Activated CD8-positive, alpha-beta memory T cell treated with anti-CD3 and anti-CD28 coated beads, Interleukin-2, amount 50 U/mL, for 48 hours (primary cell): ENCODE measurements around the gene PCBP4.

Experiments
- DNase-seq: peaks from one replicate; pipeline ENCODE4 v3.0.0-alpha.2; 2020

The PCBP4 gene

DNA sequence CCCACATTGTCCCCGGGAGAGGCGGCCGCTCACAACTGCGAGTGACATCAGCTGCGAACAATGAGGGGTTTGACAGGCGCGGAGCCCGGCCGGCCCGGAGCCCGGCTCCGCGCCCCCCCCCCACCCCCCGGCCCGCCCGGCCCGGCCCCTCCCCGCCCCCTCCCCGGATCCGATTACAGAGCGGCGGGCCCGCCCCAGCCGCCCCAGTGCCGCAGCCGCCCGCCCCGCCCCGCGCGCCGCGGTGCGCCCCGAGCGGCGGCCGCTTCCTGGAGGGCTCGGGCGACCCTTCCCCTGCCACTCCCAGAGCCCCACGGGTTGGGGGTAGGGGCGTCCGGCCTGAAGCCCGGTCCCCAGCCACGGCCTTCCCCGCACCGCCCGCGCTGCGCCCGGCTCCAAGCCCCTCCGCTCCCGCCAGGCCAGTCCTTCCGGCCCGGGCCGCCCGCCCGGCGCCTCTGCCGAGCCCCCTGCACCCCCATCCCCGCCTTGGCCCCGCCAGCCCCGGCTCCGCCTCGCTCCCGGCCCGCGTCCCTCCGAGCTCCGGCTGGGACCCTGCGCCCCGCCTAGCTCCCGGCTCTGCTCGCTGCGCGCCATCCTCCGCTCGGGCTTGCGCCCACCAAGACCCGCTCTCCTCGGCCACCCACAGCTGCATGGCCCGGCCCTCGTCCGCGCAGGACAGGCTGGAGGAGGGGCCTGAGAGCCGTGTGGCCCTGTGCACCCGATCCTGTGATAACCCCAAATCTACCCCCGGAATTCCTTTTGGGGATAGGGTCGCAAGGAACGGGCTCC is at the start of gene PCBP4:
Gene PCBP4, minus strand, starts transcription at position 71 of the 786 bp plus-strand sequence. CDS start 6,214 bp downstream, outside the sequence.
- DNase-seq: no peak

DNA sequence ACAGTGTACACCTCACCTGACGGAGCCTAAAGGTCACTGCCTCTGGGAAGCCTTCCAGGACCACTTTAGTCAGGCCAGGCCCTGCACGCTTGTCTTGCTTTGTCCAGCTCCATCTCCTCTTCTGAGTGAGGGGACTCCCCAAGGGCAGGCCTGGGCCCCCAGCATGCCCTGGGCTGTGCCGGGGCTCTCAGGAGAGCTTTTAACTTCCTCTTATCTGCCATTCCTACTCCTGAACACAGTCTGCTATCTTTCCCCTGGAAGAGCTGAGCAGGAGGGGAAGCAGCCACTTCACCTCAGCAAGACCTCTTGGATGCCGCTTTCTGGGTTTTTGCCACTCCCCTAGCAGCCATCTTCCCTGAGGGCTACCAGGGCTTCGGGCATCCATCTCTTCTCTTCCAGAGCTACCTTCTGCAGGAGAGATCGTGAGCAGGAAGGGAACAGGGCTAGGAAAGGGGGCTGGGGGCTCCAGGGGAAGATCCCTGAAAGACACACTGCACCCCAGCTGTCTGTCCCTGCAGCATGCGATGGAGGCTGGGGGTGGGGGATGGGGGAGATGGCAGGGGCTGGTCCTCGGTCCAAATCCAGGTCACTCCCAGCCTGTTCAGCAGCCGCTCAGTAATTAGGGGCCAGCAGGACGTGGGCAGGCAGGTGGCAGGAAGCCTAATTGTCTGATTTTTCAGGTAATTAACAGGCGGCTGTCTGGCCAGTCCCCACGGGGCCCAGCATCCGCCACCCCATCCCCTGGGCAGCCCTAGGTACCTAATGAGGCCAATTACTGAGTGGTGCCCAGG is 48.4 kb upstream of the PCBP4 start:
- DNase-seq: no peak

DNA sequence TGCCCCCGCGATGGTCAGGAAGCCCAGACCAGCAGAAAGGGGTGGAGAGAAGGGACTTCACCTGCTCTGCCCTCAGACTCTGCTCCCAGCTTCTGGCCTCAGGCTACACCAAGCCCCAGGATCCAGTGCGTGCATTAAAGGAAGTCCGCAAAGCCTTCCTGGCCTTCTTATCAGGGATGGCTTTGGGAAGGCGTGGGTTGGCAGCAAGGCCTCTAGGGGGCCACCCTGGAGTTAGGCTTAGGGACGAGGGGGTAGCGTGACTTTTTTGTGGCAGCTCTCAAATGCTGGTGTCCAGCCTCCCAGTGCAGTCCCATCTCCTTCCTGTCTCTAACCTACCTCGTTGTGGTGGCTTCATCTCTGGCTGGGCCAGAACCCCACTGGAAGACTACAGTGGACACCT is 47.4 kb upstream of the PCBP4 start:
- no peak for DNase-seq

DNA sequence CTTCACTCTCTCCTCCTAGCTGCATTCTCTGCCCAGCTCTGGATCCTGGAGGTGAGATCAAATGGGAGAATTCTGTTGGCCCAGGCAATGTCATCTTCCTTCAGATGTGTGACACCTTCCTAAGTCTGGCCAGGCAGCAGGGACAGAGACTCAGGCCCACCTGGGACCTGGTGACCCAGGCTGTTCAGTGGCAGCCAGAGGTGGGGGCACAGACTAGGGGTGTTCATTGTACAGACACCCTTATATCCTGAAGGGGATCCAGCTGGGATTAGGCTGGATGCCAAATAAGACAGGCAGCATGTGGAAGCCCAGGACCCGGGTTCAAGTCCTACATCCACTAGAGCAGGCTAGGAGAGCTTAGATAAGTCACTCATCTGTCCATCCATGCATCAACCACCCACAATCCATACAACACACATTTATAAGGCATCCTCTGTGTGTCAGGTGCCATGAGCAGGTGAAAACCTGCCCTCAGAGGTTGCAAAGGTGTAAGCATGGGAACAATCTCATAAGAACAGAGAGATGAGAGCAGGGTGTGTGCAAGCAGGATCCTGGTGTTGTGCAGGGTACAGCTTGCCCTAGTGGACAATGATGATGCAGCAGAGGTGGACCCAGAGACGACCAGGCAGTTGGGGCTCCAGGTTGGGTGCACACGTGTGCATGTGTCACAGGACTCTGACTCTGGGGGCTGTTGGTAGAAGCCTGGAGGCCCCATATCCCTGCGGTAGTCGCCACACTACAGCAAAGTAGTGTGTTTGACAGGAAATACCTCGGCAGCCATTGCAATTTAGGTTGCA is 46.7 kb upstream of the PCBP4 start:
- DNase-seq: no peak

GRCh38 chr3:52012699-52013098 is 45.4 kb upstream of the PCBP4 start:
- DNase-seq: no peak

DNA sequence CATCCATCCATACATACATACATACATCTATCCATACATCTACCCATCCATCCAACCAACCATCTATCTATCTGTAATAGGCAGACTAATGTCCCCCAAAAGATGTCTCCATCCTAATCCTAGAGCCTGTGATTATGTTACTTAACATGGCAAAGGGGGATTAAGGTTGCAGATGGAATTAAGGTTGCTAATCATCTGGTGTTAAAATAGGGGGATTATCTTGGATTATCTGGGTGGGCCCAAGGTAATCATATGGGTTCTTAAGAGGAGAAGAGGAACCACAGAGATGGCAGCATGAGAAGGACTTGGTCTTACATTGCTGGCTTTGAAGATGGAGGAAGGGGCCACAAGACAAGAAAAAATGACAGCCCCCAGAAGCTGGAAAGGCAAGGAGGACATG is 43.2 kb upstream of the PCBP4 start:
- DNase-seq: no peak

GRCh38 chr3:52007291-52007690 is 40.0 kb upstream of the PCBP4 start:
- no peak for DNase-seq

GRCh38 chr3:52006820-52007133 is 39.5 kb upstream of the PCBP4 start:
- DNase-seq: no peak

GRCh38 chr3:52006017-52006819 is 39.0 kb upstream of the PCBP4 start:
- no peak for DNase-seq

DNA sequence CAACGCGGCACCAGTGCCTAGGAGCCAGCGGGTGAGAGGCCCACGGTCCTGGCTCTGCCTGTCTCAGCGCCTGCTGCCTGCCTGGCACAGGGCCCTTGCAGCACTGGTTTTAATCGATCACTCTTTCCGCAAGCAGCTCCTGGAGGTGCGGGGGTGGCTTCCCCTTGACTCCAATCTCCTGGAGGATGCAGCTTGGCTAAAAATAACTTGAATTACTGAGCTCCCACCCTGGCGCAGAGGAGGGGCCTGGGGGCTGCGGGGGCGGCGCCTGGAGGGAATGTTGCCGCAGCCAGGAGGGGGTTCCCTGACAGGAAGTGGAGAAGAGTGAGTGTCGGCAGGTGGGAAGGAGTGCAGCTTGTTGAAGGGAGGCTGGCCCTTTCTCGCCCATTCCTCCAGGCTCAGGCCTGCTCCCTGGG is 38.3 kb upstream of the PCBP4 start:
- DNase-seq: no peak

GRCh38 chr3:52004906-52005395 is 37.7 kb upstream of the PCBP4 start:
- DNase-seq: no peak

DNA sequence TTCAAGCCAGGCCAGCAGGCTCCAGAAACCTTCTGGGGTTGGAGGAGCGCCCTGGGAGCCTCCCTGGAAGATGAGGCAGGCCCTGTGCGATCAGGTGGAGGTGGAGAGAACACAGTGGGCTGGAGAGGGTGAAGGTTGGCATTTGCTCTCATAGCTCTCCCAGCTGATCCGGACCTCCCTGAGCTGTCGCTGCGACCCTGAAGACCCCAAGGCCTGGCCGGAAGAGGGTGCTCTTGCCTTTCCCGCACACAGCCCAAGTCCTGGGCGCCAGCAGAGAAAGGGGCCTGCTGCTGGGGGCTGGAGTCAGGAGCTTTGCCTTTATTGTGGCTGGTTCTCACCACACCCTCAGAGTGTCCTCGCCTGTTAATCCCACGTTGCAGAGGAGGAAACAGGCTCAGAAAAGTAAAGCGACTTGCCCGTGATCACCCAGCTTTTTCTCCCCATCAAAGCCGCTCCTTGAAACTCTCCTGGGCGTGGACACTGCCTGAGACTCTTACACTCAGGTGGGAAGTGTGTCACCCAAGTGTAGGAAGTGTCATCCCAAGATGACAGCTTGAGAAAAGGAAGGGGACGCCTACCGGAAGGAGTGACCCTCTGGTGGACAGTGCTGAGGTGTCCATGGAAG is 37.0 kb upstream of the PCBP4 start:
- DNase-seq: no peak

DNA sequence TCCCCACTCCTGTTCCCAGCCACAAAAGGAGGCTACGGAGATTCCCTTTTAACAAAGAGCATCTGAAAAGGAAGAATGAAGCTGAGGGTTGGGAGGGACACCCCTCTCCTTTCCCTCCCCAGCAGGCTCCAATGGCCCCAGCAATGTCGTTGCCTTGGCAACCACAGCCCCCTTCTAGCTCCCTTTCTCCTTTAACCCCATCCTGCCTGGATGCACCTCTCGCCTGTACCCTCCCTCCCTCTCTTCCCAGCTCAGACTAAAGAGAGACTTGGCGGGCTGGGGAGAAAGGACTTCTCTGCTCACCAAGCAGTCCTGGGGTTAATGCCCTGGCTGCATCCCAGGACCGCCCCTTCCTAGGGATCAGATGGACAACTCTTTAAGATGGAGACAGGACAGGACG is 35.5 kb upstream of the PCBP4 start:
- DNase-seq: no peak

DNA sequence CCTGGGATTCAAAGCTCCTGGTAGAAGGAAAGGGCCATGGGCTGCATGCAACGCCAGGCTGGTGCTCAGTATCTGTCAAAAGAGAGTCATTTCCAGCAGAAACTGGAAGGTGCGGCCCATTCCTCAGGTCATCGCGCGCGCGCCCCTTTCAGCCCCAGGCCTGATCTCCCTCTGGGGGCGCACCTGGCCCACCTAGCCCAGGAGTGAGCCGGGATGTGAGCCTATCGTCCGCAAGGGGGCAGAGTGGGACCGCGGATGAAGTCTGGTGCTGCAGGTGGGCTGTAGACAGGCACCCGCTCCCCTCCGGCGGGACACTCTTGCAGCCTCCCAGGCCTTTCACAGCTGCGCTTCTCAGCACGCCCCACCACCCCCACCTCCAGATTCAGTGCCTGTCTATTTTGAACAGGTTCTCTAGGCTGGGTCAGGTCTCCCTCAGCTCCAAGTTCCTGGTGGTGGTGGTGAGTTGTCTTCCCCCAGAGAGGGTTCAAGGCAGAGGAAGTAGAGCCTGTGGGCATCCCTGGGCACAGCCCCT is 34.3 kb upstream of the PCBP4 start:
- DNase-seq: peak; percentile 93

DNA sequence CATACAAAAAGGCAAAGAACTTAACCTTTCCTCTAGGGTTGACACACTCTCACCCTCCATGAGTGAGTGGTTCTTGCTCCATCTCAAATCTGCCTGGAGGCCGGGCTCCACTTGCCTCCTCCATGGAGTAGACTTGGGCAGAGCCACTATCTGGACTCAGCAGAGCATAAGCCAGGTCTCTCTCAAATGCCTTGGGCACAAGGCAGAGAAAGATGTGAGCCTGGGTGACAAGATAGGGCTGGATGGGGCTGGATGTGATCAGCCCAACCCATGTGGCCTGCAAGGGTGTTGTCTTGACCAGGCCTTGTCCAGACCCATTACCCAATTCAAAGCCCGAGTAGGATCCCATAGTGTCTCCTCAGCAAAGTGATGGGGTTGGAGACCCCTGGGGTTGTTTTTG is 32.6 kb upstream of the PCBP4 start:
- DNase-seq: no peak

- no peak for DNase-seq
These were observed 31.5 kb upstream of the PCBP4 start for GRCh38 chr3:51998774-51999173.

DNA sequence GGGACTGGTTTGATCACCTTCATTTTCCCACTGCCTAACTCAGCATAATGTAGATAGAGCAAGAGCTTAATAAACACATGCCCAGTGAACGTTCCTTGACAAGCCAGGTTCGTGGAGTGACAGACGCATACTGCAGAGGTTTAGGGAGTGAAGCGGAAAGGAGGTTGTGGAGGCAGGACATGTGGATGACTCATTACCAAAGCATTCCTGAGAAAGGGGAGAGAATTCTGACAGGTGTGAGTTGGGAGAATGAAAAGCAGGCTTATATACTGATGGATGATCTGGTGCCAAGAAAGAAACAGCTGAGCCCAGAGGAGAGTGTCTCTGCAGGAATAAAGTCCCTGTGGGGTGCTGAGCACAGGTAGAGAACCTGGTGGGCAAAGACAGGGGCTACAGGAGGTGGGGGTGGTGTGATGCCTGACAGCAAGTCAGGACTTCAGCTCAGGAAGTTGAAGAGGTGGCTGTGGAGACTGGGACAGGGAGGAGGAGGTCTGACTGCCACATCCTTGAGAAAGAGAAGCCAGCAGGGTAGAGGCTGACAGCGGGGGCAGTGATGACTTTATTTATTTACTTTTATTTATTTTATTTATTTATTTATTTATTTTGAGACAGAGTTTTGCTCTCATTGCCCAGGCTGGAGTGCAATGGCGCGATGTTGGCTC is 30.8 kb upstream of the PCBP4 start:
- DNase-seq: no peak

GRCh38 chr3:51997172-51997571 is 29.9 kb upstream of the PCBP4 start:
- DNase-seq: no peak

DNA sequence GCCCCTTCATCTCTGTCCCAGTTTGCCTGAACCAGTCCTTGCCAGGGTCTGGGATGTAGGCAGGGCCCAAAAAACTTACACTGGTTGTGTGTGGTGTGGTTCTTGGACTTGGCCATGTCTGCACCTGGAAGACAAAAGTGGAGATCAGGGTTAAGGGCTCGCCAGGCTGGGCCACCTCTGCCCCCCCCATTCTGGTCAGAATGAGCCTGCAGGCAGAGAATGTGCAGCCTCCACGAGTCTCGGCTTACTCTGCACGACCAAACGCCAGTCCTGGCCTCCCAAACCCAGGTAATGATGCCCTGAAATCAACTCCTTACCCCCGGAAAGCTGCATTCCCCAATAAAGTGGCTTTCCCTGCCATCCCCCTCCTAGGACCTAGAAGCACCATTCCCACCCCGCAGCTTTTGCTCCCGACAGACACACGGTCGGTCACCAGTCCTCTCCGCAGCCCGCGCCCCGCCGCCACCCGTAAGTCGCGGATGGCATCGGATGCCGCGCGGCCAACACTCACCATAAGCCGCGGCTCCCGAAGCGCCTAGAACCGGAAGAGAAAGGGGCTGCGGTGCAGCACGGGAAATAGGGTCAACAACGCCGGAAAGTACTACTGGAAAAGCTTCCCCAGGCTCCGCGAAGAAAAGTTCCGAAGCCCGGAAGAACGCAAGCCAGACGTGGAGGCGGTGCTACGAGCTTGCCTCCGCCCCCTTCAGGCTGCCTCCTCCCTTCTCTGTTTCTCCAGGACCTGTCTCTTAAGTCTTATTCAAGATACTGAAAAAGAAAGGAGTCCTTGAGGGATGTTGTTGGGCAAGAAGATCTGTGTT is 28.3 kb upstream of the PCBP4 start, which contains the start of gene RPL29:
Gene RPL29, minus strand, starts transcription at position 550 of the 818 bp plus-strand sequence. Its CDS starts 434 bp downstream, at position 116.
- peak; percentile 91 for DNase-seq

DNA sequence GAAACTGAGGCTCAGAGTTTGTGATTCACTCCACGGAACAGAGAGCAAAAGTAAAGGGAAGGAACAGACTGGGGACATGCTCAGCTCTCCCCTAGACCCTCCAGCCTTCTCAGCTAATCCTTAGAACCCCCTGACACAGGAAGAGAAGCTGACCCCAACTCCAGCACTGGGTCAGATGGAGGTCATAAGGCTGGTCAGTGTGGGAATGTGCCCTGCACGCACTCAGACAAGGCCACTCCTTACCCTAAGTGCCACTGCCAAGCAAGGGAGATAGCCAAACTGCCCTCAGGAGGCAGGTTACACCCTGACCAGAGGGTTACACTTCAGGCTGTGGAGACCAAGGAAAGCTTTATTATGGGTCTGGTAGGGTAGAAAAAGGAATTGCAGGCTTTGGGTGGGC is 27.3 kb upstream of the PCBP4 start:
- DNase-seq: no peak
